HepG2 (cell line): ENCODE results near the gene PDP2. TPM values are rescaled to one million over a fixed set of nuclear protein-coding genes. Genes with fewer than 3 reads are reported as not detected.
"Not testable (repeated sequence)": the region's sequence is repeated elsewhere in the genome, so short reads cannot be mapped to it uniquely, and the experiment has no call there.

Experiments
- ATAC-seq: fragments of 200-7000 bp; cut with Tn5 transposase; 3 replicates; pipeline ENCODE4 v1.9.1; 2020; ENCODE audit warnings: mild to moderate bottlenecking, moderate library complexity
- BruUV-seq: library from RNA; stranded (reverse); fragments of 400-500 nt; replicated peaks from 2 replicates; lab custom pipeline; 2021; lab: Mats Ljungman, UMichigan
- CTCF ChIA-PET: fragments of 300-600 bp; formaldehyde crosslinking; extraction: SDS; loops from one replicate; lab custom pipeline; 2021; ENCODE audit warnings: low total read pairs, inconsistent platforms, low intra/inter-chr PET ratio; lab: Yijun Ruan, JAX
- POLR2A ChIA-PET: fragments of 350-600 bp; sonication (Branson Sonifier 250); formaldehyde crosslinking; loops from one replicate; lab custom pipeline; 2020; ENCODE audit warnings: antibody characterized with exemption, inconsistent platforms; lab: Yijun Ruan, JAX
- DNase-seq: peaks from one replicate; pipeline ENCODE4 v3.0.0-alpha.2; 2015; ENCODE audit warnings: low spot score
- FAIRE-seq: peaks from 3 replicates; lab custom pipeline; 2011; peaks lifted over from hg19 to GRCh38; lab: Jason Lieb, UNC
- H2AFZ ChIP-seq: one replicate; pipeline ENCODE4 v1.6.1; 2011; ENCODE audit warnings: low read length, inconsistent platforms
- H3K27ac ChIP-seq: fragments of 300-600 bp; 3 replicates; pipeline ENCODE4 v1.8.0; 2011; ENCODE audit warnings: mixed run types, mild to moderate bottlenecking, mixed read lengths, low read length, inconsistent platforms; ENCODE audit not compliant: insufficient read depth; ENCODE audit errors: extremely low read length
- H3K27me3 ChIP-seq, 2 experiments: fragments of 200-600 bp in 1 of 2; 2 replicates in 1 of 2; 3 replicates in 1 of 2; pipeline versions ENCODE4 v1.6.0 to v1.8.0; 2011; ENCODE audit warnings: low read length in 2 of 2, mild to moderate bottlenecking in 2 of 2, moderate library complexity in 2 of 2, inconsistent platforms in 1 of 2; ENCODE audit not compliant: insufficient read depth in 2 of 2, control insufficient read depth in 1 of 2
- H3K36me3 ChIP-seq, 2 experiments: fragments of 200-600 bp in 1 of 2; replicated peaks in 1 of 2; 2 replicates in 1 of 2; 3 replicates in 1 of 2; pipeline versions ENCODE4 v1.5.1 to v1.8.0; 2011; ENCODE audit warnings: low read length in 2 of 2, inconsistent platforms in 1 of 2; ENCODE audit not compliant: insufficient read depth in 2 of 2, control insufficient read depth in 1 of 2
- H3K4me1 ChIP-seq: 2 replicates; pipeline ENCODE4 v1.5.1; 2012; ENCODE audit warnings: low read length, inconsistent platforms; ENCODE audit not compliant: insufficient read depth
- H3K4me2 ChIP-seq: 2 replicates; pipeline ENCODE4 v1.6.0; 2011; ENCODE audit warnings: low read depth, low read length, inconsistent platforms
- H3K4me3 ChIP-seq, 3 experiments: fragments of 200-600 bp in 1 of 3; sonication (generic), shearing (Covaris generic) in 1 of 3; replicated peaks in 1 of 3; 2 replicates each; pipeline ENCODE4 v1.5.1; 2011 to 2016; ENCODE audit warnings: low read length in 3 of 3, inconsistent platforms in 2 of 3, low read depth in 2 of 3, mild to moderate bottlenecking in 2 of 3, control low read depth in 1 of 3, mixed read lengths in 1 of 3; ENCODE audit not compliant: insufficient read depth in 1 of 3
- H3K79me2 ChIP-seq: one replicate; pipeline ENCODE4 v1.6.1; 2011; ENCODE audit warnings: low read length, inconsistent platforms; ENCODE audit not compliant: insufficient read depth
- H3K9ac ChIP-seq: 2 replicates; pipeline ENCODE4 v1.6.0; 2011; ENCODE audit warnings: mild to moderate bottlenecking, low read depth, low read length, inconsistent platforms; ENCODE audit not compliant: insufficient read depth
- H3K9me3 ChIP-seq: 2 replicates; pipeline ENCODE4 v1.5.1; 2012; ENCODE audit warnings: mild to moderate bottlenecking, low read length
- H4K20me1 ChIP-seq: 2 replicates; pipeline ENCODE4 v1.6.0; 2011; ENCODE audit warnings: inconsistent platforms, mild to moderate bottlenecking, low read length, moderate library complexity; ENCODE audit not compliant: insufficient read depth
- ATRX ChIP-seq: sonication (generic); formaldehyde crosslinking; IDR thresholded peaks from 2 replicates; pipeline ENCODE4 v1.4.0; 2020; ENCODE audit warnings: missing genetic modification reagents, borderline replicate concordance
- DBP ChIP-seq: sonication (generic); formaldehyde crosslinking; IDR thresholded peaks from 2 replicates; pipeline ENCODE4 v1.4.0; 2020; ENCODE audit warnings: missing genetic modification reagents; ENCODE audit errors: not compliant biosample characterization
- NFYC ChIP-seq: IDR thresholded peaks from 2 replicates; pipeline ENCODE4 v1.6.1; 2016; ENCODE audit warnings: missing genetic modification reagents, missing compliant biosample characterization
- SMC3 ChIP-seq: IDR thresholded peaks from 2 replicates; pipeline ENCODE4 v1.6.1; 2011; ENCODE audit warnings: low read length, improper control_type of control experiment
- ZMAT3 ChIP-seq: sonication (generic); formaldehyde crosslinking; conservative IDR thresholded peaks from 2 replicates; pipeline ENCODE4 v1.7.0; 2021; ENCODE audit warnings: missing genetic modification reagents
- ZNF652 ChIP-seq: IDR thresholded peaks from 2 replicates; pipeline ENCODE4 v1.6.1; 2016; ENCODE audit warnings: low read depth, borderline replicate concordance
- ZSCAN22 ChIP-seq: sonication (generic); formaldehyde crosslinking; IDR thresholded peaks from 2 replicates; pipeline ENCODE4 v1.4.0; 2020; ENCODE audit warnings: mild to moderate bottlenecking, missing genetic modification reagents
- WGBS: methylation state at CpG from one replicate; pipeline ENCODE4 v1.1.6; 2017; ENCODE audit warnings: low lambda C conversion rate; 5-methylcytosine and 5-hydroxymethylcytosine counted together
- in situ Hi-C: cut with HindIII; loops from 2 replicates; pipeline ENCODE4 v1.10.0; 2017; ENCODE audit warnings: low pct_unique_long_range_greater_than_20kb; ENCODE audit not compliant: extremely low pct_ligation_motif_present
- intact Hi-C: fragments of 100-400 bp; cut with micrococcal nuclease; formaldehyde crosslinking; loops from one replicate; pipeline ENCODE4 v1.10.0; 2022; ENCODE audit not compliant: unreplicated experiment
- polyA plus RNA-seq, 8 experiments: library from polyadenylated mRNA; depleted of rRNA in 3 of 8; stranded (reverse) in 7 of 8; unstranded in 1 of 8; fragments of >200 nt; fragmentation: Illumina TruSeq in 4 of 8; extraction: Trizol in 4 of 8; gene quantifications; 2 replicates each; pipeline versions ENCODE4 v1.2.1 to v1.2.3, GENCODE V29; 2011 to 2016; ENCODE audit warnings: low read depth in 4 of 8, missing spikeins in 1 of 8, mixed read lengths in 1 of 8; ENCODE audit not compliant: insufficient read depth in 1 of 8
- total RNA-seq, 5 experiments: library from RNA; depleted of rRNA; stranded (reverse); fragments of >200 nt; fragmentation: Illumina TruSeq; extraction: Trizol; gene quantifications; 2 replicates each; pipeline ENCODE4 v1.2.3, GENCODE V29; 2016; ENCODE audit warnings: low read depth in 1 of 5
- TF ChIP-seq, protein P1 (sequence below): sonication (generic); formaldehyde crosslinking; IDR thresholded peaks from 2 replicates; pipeline ENCODE4 v1.4.0; 2020; ENCODE audit warnings: missing genetic modification reagents
- TF ChIP-seq, protein P2 (sequence below): sonication (generic); formaldehyde crosslinking; IDR thresholded peaks from 2 replicates; pipeline ENCODE4 v1.4.0; 2020; ENCODE audit warnings: missing genetic modification reagents

The PDP2 gene
- total and polyA plus RNA-seq, 2 of the 13 experiments (the other 11 are each of a cell fraction or from before 2014, with no cell fraction given): 12.8 to 15.8 TPM

GRCh38 chr16:66896682-66897081 is 16.4 kb downstream of the PDP2 start:
- not testable (repeated sequence) for H3K79me2 ChIP-seq, DNase-seq, H2AFZ ChIP-seq, H3K9ac ChIP-seq, H3K4me2 ChIP-seq, H3K9me3 ChIP-seq
- peaks cover 66% of the 10 kb centered on the region for H3K4me1 ChIP-seq
- intact Hi-C loops: loop anchor here (10.0 kb wide), 1 partner anchor 258 kb away; the partner anchor contains the start of genes B3GNT9, FBXL8 and TRADD
- TF ChIP-seq ZNF652 (CRISPR knock-in tag): peak; percentile 58; the same call in 1 of the 2 replicates
- TF ChIP-seq, all 625 proteins: peak for 1; not testable (repeated sequence) for 624
- H3K36me3 ChIP-seq, ATAC-seq, H3K27ac ChIP-seq, H4K20me1 ChIP-seq, H3K27me3 ChIP-seq, BruUV-seq, H3K4me3 ChIP-seq, POLR2A ChIA-PET, FAIRE-seq, in situ Hi-C loops: not testable (repeated sequence)
- WGBS: 10% methylated on average over 5 of the region's 5 CpGs
- CTCF ChIA-PET: interaction anchor here (3.0 to 3.3 kb wide), 2 partner anchors 28 to 31 kb away, joined by 28 to 37 read pairs; partner anchors contain the start of gene RRAD

- Histone ChIP-seq H3K27me3 (peaks cover 0 to 2% of the 10 kb centered on the region in 2 experiments; a peak in 1 of 5 replicates), H3K4me1 (peaks cover 78% of the 10 kb centered on the region), H3K79me2 (no peaks in the 10 kb centered on the region), H3K4me2 (no peak overlapping the region)
- DNase-seq: no peak
- BruUV-seq: no TSS peak
- intact Hi-C loops: loop anchor here (10.0 kb wide), 1 partner anchor 257 kb away; the partner anchor contains the start of genes B3GNT9, FBXL8 and TRADD
- no peak for TF ChIP-seq ZSCAN22 (CRISPR knock-in tag)
- TF ChIP-seq, protein P1, sequence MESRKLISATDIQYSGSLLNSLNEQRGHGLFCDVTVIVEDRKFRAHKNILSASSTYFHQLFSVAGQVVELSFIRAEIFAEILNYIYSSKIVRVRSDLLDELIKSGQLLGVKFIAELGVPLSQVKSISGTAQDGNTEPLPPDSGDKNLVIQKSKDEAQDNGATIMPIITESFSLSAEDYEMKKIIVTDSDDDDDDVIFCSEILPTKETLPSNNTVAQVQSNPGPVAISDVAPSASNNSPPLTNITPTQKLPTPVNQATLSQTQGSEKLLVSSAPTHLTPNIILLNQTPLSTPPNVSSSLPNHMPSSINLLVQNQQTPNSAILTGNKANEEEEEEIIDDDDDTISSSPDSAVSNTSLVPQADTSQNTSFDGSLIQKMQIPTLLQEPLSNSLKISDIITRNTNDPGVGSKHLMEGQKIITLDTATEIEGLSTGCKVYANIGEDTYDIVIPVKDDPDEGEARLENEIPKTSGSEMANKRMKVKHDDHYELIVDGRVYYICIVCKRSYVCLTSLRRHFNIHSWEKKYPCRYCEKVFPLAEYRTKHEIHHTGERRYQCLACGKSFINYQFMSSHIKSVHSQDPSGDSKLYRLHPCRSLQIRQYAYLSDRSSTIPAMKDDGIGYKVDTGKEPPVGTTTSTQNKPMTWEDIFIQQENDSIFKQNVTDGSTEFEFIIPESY (CRISPR knock-in tag): peak; percentile 87
- TF ChIP-seq SMC3: no peak
- TF ChIP-seq, protein P2, sequence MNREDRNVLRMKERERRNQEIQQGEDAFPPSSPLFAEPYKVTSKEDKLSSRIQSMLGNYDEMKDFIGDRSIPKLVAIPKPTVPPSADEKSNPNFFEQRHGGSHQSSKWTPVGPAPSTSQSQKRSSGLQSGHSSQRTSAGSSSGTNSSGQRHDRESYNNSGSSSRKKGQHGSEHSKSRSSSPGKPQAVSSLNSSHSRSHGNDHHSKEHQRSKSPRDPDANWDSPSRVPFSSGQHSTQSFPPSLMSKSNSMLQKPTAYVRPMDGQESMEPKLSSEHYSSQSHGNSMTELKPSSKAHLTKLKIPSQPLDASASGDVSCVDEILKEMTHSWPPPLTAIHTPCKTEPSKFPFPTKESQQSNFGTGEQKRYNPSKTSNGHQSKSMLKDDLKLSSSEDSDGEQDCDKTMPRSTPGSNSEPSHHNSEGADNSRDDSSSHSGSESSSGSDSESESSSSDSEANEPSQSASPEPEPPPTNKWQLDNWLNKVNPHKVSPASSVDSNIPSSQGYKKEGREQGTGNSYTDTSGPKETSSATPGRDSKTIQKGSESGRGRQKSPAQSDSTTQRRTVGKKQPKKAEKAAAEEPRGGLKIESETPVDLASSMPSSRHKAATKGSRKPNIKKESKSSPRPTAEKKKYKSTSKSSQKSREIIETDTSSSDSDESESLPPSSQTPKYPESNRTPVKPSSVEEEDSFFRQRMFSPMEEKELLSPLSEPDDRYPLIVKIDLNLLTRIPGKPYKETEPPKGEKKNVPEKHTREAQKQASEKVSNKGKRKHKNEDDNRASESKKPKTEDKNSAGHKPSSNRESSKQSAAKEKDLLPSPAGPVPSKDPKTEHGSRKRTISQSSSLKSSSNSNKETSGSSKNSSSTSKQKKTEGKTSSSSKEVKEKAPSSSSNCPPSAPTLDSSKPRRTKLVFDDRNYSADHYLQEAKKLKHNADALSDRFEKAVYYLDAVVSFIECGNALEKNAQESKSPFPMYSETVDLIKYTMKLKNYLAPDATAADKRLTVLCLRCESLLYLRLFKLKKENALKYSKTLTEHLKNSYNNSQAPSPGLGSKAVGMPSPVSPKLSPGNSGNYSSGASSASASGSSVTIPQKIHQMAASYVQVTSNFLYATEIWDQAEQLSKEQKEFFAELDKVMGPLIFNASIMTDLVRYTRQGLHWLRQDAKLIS: no peak
- TF ChIP-seq NFYC: no peak
- TF ChIP-seq ATRX (CRISPR knock-in tag): no peak
- TF ChIP-seq DBP (CRISPR knock-in tag): no peak
- TF ChIP-seq ZMAT3 (CRISPR knock-in tag): 0 out of 2 replicates have a peak, but pooled peaks have one; percentile 15
- TF ChIP-seq, all 625 proteins: peak for 2
- ATAC-seq: no peak
- Histone ChIP-seq H3K9ac (no peak overlapping the region), H2AFZ (no peak overlapping the region), H4K20me1 (no peaks in the 10 kb centered on the region), H3K27ac (no peak overlapping the region), H3K9me3 (no peaks in the 10 kb centered on the region), H3K36me3 (no peaks in the 10 kb centered on the region), H3K4me3 (no peak overlapping the region)
- ChIA-PET CTCF (no interaction called here), POLR2A (interaction anchor here (0.7 to 10.3 kb wide), 3 partner anchors 12 to 38 kb away, joined by 3 to 86 read pairs (median 4); partner anchors contain the start of gene CDH16)
- no peak for FAIRE-seq
- 38% methylated on average over 3 of the region's 3 CpGs for WGBS
- in situ Hi-C loops: no loop called here
Measured at GRCh38 chr16:66898207-66898606, 17.9 kb downstream of the PDP2 start.
